IMR-90 (cell line): Measurements from ENCODE around the gene PYGM. TPM values are rescaled to one million over a fixed set of nuclear protein-coding genes. Genes with fewer than 3 reads are reported as not detected.
A peak's percentile ranks its signal among the peaks of the same experiment; 100 is the strongest.

Experiments
- ATAC-seq: fragments of 200-7000 bp; cut with Tn5 transposase; 2 replicates; pipeline ENCODE4 v1.9.1; 2020; ENCODE audit warnings: low read depth, mild to moderate bottlenecking, moderate library complexity
- BruUV-seq: library from RNA; stranded (reverse); fragments of 400-500 nt; replicated peaks from 2 replicates; lab custom pipeline; 2021; lab: Mats Ljungman, UMichigan
- CTCF ChIA-PET: fragments of 300-600 bp; formaldehyde crosslinking; extraction: SDS; loops from one replicate; lab custom pipeline; 2021; ENCODE audit warnings: antibody characterized with exemption; lab: Yijun Ruan, JAX
- POLR2A ChIA-PET: fragments of 300-600 bp; sonication (Branson Sonifier 250); formaldehyde crosslinking; loops from one replicate; lab custom pipeline; 2022; ENCODE audit warnings: antibody characterized with exemption; ENCODE audit not compliant: unreplicated experiment; lab: Charles Lee
- DNase-seq: peaks from one replicate; pipeline ENCODE4 v3.0.0; 2013
- H2AFZ ChIP-seq: replicated peaks from 2 replicates; pipeline ENCODE3; 2013; ENCODE audit warnings: low read length, mild to moderate bottlenecking; ENCODE audit not compliant: poor library complexity
- H2AK5ac ChIP-seq: 2 replicates; pipeline ENCODE4 v1.6.1; 2013; ENCODE audit warnings: low read depth, low read length, inconsistent platforms
- H2AK9ac ChIP-seq: replicated peaks from 2 replicates; pipeline ENCODE3; 2013; ENCODE audit warnings: mild to moderate bottlenecking, low read depth, low read length, moderate library complexity; ENCODE audit not compliant: poor library complexity
- H2BK120ac ChIP-seq: 2 replicates; pipeline ENCODE4 v1.6.1; 2013; ENCODE audit warnings: low read depth, low read length, inconsistent platforms
- H2BK15ac ChIP-seq: 3 replicates; pipeline ENCODE4 v1.6.1; 2013; ENCODE audit warnings: low read depth, low read length, inconsistent platforms
- H2BK20ac ChIP-seq: 2 replicates; pipeline ENCODE4 v1.6.1; 2013; ENCODE audit warnings: low read depth, mild to moderate bottlenecking, inconsistent platforms, low read length, moderate library complexity
- H2BK5ac ChIP-seq: 2 replicates; pipeline ENCODE4 v1.6.1; 2013; ENCODE audit warnings: mild to moderate bottlenecking, low read depth, low read length, inconsistent platforms; ENCODE audit not compliant: poor library complexity, severe bottlenecking
- H3K14ac ChIP-seq: replicated peaks from 2 replicates; pipeline ENCODE4 v1.6.1; 2013; ENCODE audit warnings: low read depth, low read length, inconsistent platforms
- H3K18ac ChIP-seq: 2 replicates; pipeline ENCODE4 v1.6.1; 2013; ENCODE audit warnings: low read depth, low read length, control low read depth
- H3K23ac ChIP-seq: 2 replicates; pipeline ENCODE4 v1.6.1; 2013; ENCODE audit warnings: low read depth, low read length, inconsistent platforms
- H3K27ac ChIP-seq: 2 replicates; pipeline ENCODE4 v1.5.1; 2013; ENCODE audit warnings: mild to moderate bottlenecking, control low read depth, low read length; ENCODE audit not compliant: insufficient read depth
- H3K27me3 ChIP-seq: 2 replicates; pipeline ENCODE4 v1.6.1; 2013; ENCODE audit warnings: low read length; ENCODE audit not compliant: control insufficient read depth, insufficient read depth
- H3K36me3 ChIP-seq: 2 replicates; pipeline ENCODE4 v1.6.1; 2013; ENCODE audit warnings: low read length, mixed read lengths; ENCODE audit not compliant: control insufficient read depth, insufficient read depth
- H3K4ac ChIP-seq: 2 replicates; pipeline ENCODE4 v1.6.1; 2013; ENCODE audit warnings: low read depth, low read length, inconsistent platforms
- H3K4me1 ChIP-seq: 2 replicates; pipeline ENCODE4 v1.6.1; 2013; ENCODE audit warnings: low read length, mixed read lengths; ENCODE audit not compliant: control insufficient read depth, insufficient read depth
- H3K4me2 ChIP-seq: 2 replicates; pipeline ENCODE4 v1.6.1; 2013; ENCODE audit warnings: low read depth, mild to moderate bottlenecking, control low read depth, low read length, moderate library complexity
- H3K4me3 ChIP-seq: 2 replicates; pipeline ENCODE4 v1.5.1; 2013; ENCODE audit warnings: low read depth, mild to moderate bottlenecking, control low read depth, low read length, moderate library complexity; ENCODE audit not compliant: insufficient read depth
- H3K56ac ChIP-seq: 2 replicates; pipeline ENCODE4 v1.6.1; 2013; ENCODE audit warnings: low read length, inconsistent platforms; ENCODE audit not compliant: insufficient read depth; ENCODE audit errors: extremely low read depth
- H3K79me1 ChIP-seq, 2 experiments: 2 replicates each; pipeline ENCODE4 v1.6.1; 2013; ENCODE audit warnings: low read length in 2 of 2, inconsistent platforms in 1 of 2, low read depth in 1 of 2
- H3K9ac ChIP-seq: 2 replicates; pipeline ENCODE4 v1.6.1; 2013; ENCODE audit warnings: low read depth, low read length, control low read depth
- H3K9me1 ChIP-seq: 2 replicates; pipeline ENCODE4 v1.6.1; 2013; ENCODE audit warnings: low read length, inconsistent platforms; ENCODE audit not compliant: insufficient read depth
- H3K9me3 ChIP-seq: 2 replicates; pipeline ENCODE4 v1.6.1; 2013; ENCODE audit warnings: low read length; ENCODE audit not compliant: control insufficient read depth, insufficient read depth
- H4K20me1 ChIP-seq: 2 replicates; pipeline ENCODE4 v1.6.1; 2013; ENCODE audit warnings: low read length, inconsistent platforms; ENCODE audit not compliant: insufficient read depth
- H4K5ac ChIP-seq: 2 replicates; pipeline ENCODE4 v1.6.1; 2013; ENCODE audit warnings: mild to moderate bottlenecking, low read depth, low read length, control low read depth
- H4K8ac ChIP-seq, 2 experiments: 2 replicates each; pipeline ENCODE4 v1.6.1; 2013; ENCODE audit warnings: low read depth in 2 of 2, low read length in 2 of 2, control low read depth in 1 of 2, inconsistent platforms in 1 of 2
- H4K91ac ChIP-seq: 2 replicates; pipeline ENCODE4 v1.6.1; 2013; ENCODE audit warnings: low read depth, low read length, inconsistent platforms; ENCODE audit not compliant: insufficient read depth
- BHLHE40 ChIP-seq: fragments of 150-350 bp; IDR thresholded peaks from 2 replicates; pipeline ENCODE4 v1.6.1; 2016; ENCODE audit warnings: mild to moderate bottlenecking, low read depth, low read length
- CEBPB ChIP-seq: IDR thresholded peaks from 2 replicates; pipeline ENCODE4 v1.6.1; 2012; ENCODE audit warnings: low read depth, low read length, improper control_type of control experiment
- CHD1 ChIP-seq: IDR thresholded peaks from 2 replicates; pipeline ENCODE4 v1.6.1; 2012; ENCODE audit warnings: low read depth, low read length, improper control_type of control experiment
- CTCF ChIP-seq: conservative IDR thresholded peaks from 2 replicates; pipeline ENCODE4 v1.5.1; 2012; ENCODE audit warnings: mild to moderate bottlenecking, low read depth, low read length, improper control_type of control experiment
- ELK1 ChIP-seq: fragments of 150-350 bp; IDR thresholded peaks from 2 replicates; pipeline ENCODE4 v1.6.1; 2016; ENCODE audit warnings: low read depth, mild to moderate bottlenecking, low read length, moderate library complexity, borderline replicate concordance
- MAZ ChIP-seq: IDR thresholded peaks from 2 replicates; pipeline ENCODE4 v1.6.1; 2012; ENCODE audit warnings: low read depth, mild to moderate bottlenecking, low read length, improper control_type of control experiment, moderate library complexity, borderline replicate concordance
- POLR2A ChIP-seq: IDR thresholded peaks from 2 replicates; pipeline ENCODE4 v1.6.1; 2012; ENCODE audit warnings: mild to moderate bottlenecking, low read depth, low read length
- RAD21 ChIP-seq: IDR thresholded peaks from 2 replicates; pipeline ENCODE4 v1.6.1; 2012; ENCODE audit warnings: low read length, improper control_type of control experiment
- RCOR1 ChIP-seq: IDR thresholded peaks from 2 replicates; pipeline ENCODE4 v1.6.1; 2012; ENCODE audit warnings: mild to moderate bottlenecking, low read length, improper control_type of control experiment; ENCODE audit not compliant: insufficient replicate concordance
- WGBS, 2 experiments: methylation state at CpG; one replicate each; pipeline versions ENCODE4 v1.1.5 to v1.1.7; 2013; ENCODE audit warnings: missing lambda C conversion rate in 2 of 2; ENCODE audit not compliant: insufficient read length in 1 of 2; ENCODE audit errors: extremely low coverage in 2 of 2; 5-methylcytosine and 5-hydroxymethylcytosine counted together
- dilution Hi-C: fragments of 300-500 bp; cut with HindIII; formaldehyde crosslinking; loops from one replicate; pipeline ENCODE4 v1.14.3; 2018; ENCODE audit warnings: low sequenced_read_pairs; ENCODE audit not compliant: unreplicated experiment
- in situ Hi-C: fragments of 300-500 bp; cut with MboI; formaldehyde crosslinking; loops from 3 replicates; pipeline ENCODE4 v1.14.3; 2019; ENCODE audit warnings: low sequenced_read_pairs, inconsistent platforms, mixed read lengths
- intact Hi-C: fragments of 100-400 bp; cut with micrococcal nuclease; formaldehyde crosslinking; loops from 2 replicates; pipeline ENCODE4 v1.10.0; 2022
- polyA plus RNA-seq, 3 experiments: library from polyadenylated mRNA; depleted of rRNA; stranded (reverse); fragments of >200 nt; gene quantifications; 2 replicates each; pipeline ENCODE4 v1.2.3, GENCODE V29; 2012; ENCODE audit warnings: low replicate concordance in 1 of 3
- total RNA-seq: library from RNA; depleted of rRNA; stranded (reverse); fragments of >200 nt; gene quantifications from 2 replicates; pipeline ENCODE4 v1.2.3, GENCODE V29; 2012

PYGM gene
- total and polyA plus RNA-seq, 2 of the 4 experiments (the other 2 are of a cell fraction), result 0.18 to 0.21 TPM

- no peak for TF ChIP-seq POLR2A
These were observed 14.6 kb downstream of the PYGM start (continued) for GRCh38 chr11:64745189-64745520.

- Histone ChIP-seq H3K9me3 (no peaks in the 10 kb centered on the region), H3K79me1 (no peaks in the 10 kb centered on the region), H3K56ac (no peak overlapping the region), H2BK15ac (no peak overlapping the region), H4K8ac (peak overlapping the region in 1 of 2 experiments; percentile 40; a peak in 1 of 4 replicates), H3K4me2 (peak overlapping the region; percentile 25; the same call in 1 of the 2 replicates), H3K14ac (no peak overlapping the region), H3K4ac (no peak overlapping the region), H2AK9ac (peak overlapping the region; percentile 65), H2BK20ac (no peak overlapping the region), H3K36me3 (no peaks in the 10 kb centered on the region), H4K5ac (no peak overlapping the region), H2AFZ (peak overlapping the region; percentile 86), H4K20me1 (peaks cover 3% of the 10 kb centered on the region; the same call in 1 of the 2 replicates), H3K4me1 (peaks cover 14% of the 10 kb centered on the region), H2BK120ac (no peak overlapping the region), H3K4me3 (peak overlapping the region; percentile 26), H3K23ac (no peak overlapping the region), H3K18ac (no peak overlapping the region), H3K27me3 (peaks cover 58% of the 10 kb centered on the region), H3K9ac (no peak overlapping the region), H3K27ac (no peak overlapping the region), H3K9me1 (peaks cover 7% of the 10 kb centered on the region), H2AK5ac (no peak overlapping the region), H2BK5ac (no peak overlapping the region), H4K91ac (no peak overlapping the region)
- BruUV-seq, result no TSS peak
- no peak for ATAC-seq
- DNase-seq, result no peak
- WGBS, 2 experiments, result 0% methylated on average over 3 of the region's 89 CpGs; no CpG with 5 or more reads in 1 of the 2 experiments
- dilution Hi-C loops (no loop called here), intact Hi-C loops (no loop called here), in situ Hi-C loops (no loop called here)
- POLR2A ChIA-PET, result no interaction called here
- CTCF ChIA-PET, result no interaction called here
- TF ChIP-seq BHLHE40 (no peak), MAZ (no peak; the same call in 1 of the 2 replicates), CEBPB (no peak), CHD1 (no peak), CTCF (no peak), RAD21 (no peak), RCOR1 (no peak), ELK1 (no peak)
These were observed 15.1 kb downstream of the PYGM start for GRCh38 chr11:64744544-64745188.
